Right lobe of liver (tissue), 4 donors: ENCODE results near the gene AFF2.

Experiments
- POLR2A ChIP-seq: fragments of 450-650 bp; IDR thresholded peaks from one replicate; pipeline ENCODE4 v1.6.1; 2017; ENCODE audit warnings: antibody characterized with exemption, mild to moderate bottlenecking
- TF ChIP-seq, protein P1 (sequence below), 4 donors: fragments of 200-600 bp in 3 of 4; fragments of 450-650 bp in 1 of 4; IDR thresholded peaks; one replicate each; pipeline versions ENCODE4 v1.5.1 to v1.8.0; 2016 to 2022; ENCODE audit warnings: antibody characterized with exemption in 4 of 4, mild to moderate bottlenecking in 2 of 4
- donor health status: DM: no; HTN: no; CAD: no.
- donor health status: DM: no; HTN: no; CAD: no.
- donor health status: DM: no; HTN: yes; CAD: no.

DNA sequence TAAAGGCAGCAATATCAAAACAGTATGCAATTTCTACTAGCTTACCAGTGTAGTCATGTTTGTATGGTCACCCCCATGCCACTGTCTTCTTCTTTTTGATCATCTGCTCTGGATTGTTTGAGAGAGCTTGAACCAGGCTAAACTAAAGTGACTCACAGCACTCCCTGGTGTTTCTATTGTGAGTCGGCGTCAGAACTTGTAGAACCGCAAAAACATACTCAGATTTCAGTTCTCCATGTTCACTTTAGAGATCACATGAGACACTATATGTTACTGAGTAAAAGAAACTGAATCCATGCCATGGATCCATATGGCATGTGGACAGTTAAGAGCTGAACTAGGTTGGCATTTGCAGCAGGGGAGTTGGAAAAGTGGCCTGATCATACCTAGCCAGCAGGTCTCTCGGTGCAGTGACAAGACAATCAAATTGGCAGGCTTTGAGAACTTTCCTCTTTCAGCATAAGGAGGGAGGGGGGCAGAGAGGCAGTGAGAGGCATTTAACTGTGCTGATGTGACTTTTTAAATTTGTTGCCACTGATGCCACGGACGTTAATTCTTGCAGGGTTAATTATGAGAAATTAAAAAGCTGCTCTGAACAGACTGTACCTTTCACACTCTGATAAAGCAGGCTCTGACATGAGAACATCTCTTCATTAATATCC, 88.4 kb downstream of the AFF2 start:
- TF ChIP-seq, protein P1, sequence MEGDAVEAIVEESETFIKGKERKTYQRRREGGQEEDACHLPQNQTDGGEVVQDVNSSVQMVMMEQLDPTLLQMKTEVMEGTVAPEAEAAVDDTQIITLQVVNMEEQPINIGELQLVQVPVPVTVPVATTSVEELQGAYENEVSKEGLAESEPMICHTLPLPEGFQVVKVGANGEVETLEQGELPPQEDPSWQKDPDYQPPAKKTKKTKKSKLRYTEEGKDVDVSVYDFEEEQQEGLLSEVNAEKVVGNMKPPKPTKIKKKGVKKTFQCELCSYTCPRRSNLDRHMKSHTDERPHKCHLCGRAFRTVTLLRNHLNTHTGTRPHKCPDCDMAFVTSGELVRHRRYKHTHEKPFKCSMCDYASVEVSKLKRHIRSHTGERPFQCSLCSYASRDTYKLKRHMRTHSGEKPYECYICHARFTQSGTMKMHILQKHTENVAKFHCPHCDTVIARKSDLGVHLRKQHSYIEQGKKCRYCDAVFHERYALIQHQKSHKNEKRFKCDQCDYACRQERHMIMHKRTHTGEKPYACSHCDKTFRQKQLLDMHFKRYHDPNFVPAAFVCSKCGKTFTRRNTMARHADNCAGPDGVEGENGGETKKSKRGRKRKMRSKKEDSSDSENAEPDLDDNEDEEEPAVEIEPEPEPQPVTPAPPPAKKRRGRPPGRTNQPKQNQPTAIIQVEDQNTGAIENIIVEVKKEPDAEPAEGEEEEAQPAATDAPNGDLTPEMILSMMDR (IDR thresholded peaks at IDR 0.05) = no peak
- TF ChIP-seq POLR2A = no peak
